K562 (cell line): ENCODE results near the gene CCDC87. TPM values are rescaled to one million over a fixed set of nuclear protein-coding genes. Genes with fewer than 3 reads are reported as not detected.

Experiments
- ATAC-seq: fragments of 200-7000 bp; cut with Tn5 transposase; 3 replicates; pipeline ENCODE4 v1.9.1; 2020; ENCODE audit warnings: moderate library complexity
- Bru-seq: library from RNA; stranded (reverse); fragments of 400-500 nt; gene quantifications from one replicate; lab custom pipeline; 2021; lab: Mats Ljungman, UMichigan
- BruChase-seq, 2 experiments: library from RNA; stranded (reverse); fragments of 400-500 nt; gene quantifications; one replicate each; lab custom pipeline; 2021; lab: Mats Ljungman, UMichigan
- BruUV-seq: library from RNA; stranded (reverse); fragments of 400-500 nt; replicated peaks from 2 replicates; lab custom pipeline; 2021; lab: Mats Ljungman, UMichigan
- CTCF ChIA-PET: fragments of 300-600 bp; formaldehyde crosslinking; extraction: SDS; loops from one replicate; lab custom pipeline; 2021; ENCODE audit warnings: low intra/inter-chr PET ratio; lab: Yijun Ruan, JAX
- POLR2A ChIA-PET: fragments of 300-600, 350-650 bp; sonication (Branson Sonifier 250); formaldehyde crosslinking; extraction: SDS; loops from one replicate; lab custom pipeline; 2021; ENCODE audit warnings: antibody characterized with exemption, inconsistent platforms; lab: Yijun Ruan, JAX
- DNase-seq, 4 experiments: peaks; one replicate each; pipeline versions ENCODE4 v3.0.0 to v3.0.0-alpha.2; 2011 to 2018; ENCODE audit warnings: low spot score in 3 of 4, mixed read lengths in 3 of 4; ENCODE audit errors: extremely low read depth in 1 of 4
- FAIRE-seq: peaks from 2 replicates; lab custom pipeline; 2011; peaks lifted over from hg19 to GRCh38; lab: Jason Lieb, UNC
- H2AFZ ChIP-seq: 2 replicates; pipeline ENCODE4 v1.6.0; 2011; ENCODE audit warnings: low read depth, low read length, control low read depth, inconsistent platforms
- H3K27ac ChIP-seq: fragments of 200-600 bp; 3 replicates; pipeline ENCODE4 v1.8.0; 2011; ENCODE audit warnings: low read depth, mild to moderate bottlenecking, control low read depth, inconsistent platforms, low read length, moderate library complexity, mixed read lengths; ENCODE audit errors: extremely low read depth
- H3K27me3 ChIP-seq, 2 experiments: fragments of 300-600 bp in 1 of 2; 2 replicates in 1 of 2; 3 replicates in 1 of 2; pipeline versions ENCODE4 v1.6.0 to v1.8.0; 2011; ENCODE audit warnings: inconsistent platforms in 2 of 2, low read length in 2 of 2, mild to moderate bottlenecking in 1 of 2, mixed read lengths in 1 of 2, moderate library complexity in 1 of 2; ENCODE audit not compliant: control insufficient read depth in 2 of 2, insufficient read depth in 2 of 2
- H3K36me3 ChIP-seq: fragments of 300-600 bp; 3 replicates; pipeline ENCODE4 v1.8.0; 2011; ENCODE audit warnings: mild to moderate bottlenecking, low read length, inconsistent platforms; ENCODE audit not compliant: control insufficient read depth, insufficient read depth
- H3K4me1 ChIP-seq, 2 experiments: fragments of 200-600 bp in 1 of 2; replicated peaks in 1 of 2; 2 replicates in 1 of 2; 3 replicates in 1 of 2; pipeline versions ENCODE4 v1.5.1 to v1.8.0; 2011; ENCODE audit warnings: inconsistent platforms in 2 of 2, low read length in 2 of 2, mild to moderate bottlenecking in 1 of 2, mixed read lengths in 1 of 2, moderate library complexity in 1 of 2; ENCODE audit not compliant: control insufficient read depth in 2 of 2, insufficient read depth in 2 of 2
- H3K4me2 ChIP-seq: 2 replicates; pipeline ENCODE4 v1.6.1; 2011; ENCODE audit warnings: low read length, control low read depth, inconsistent platforms, mixed read lengths; ENCODE audit not compliant: insufficient read depth
- H3K4me3 ChIP-seq: fragments of 200-600 bp; sonication (generic), shearing (Covaris generic); 2 replicates; pipeline ENCODE4 v1.5.1; 2016; ENCODE audit warnings: control low read depth, inconsistent platforms
- H3K79me2 ChIP-seq: fragments of 200-600 bp; 3 replicates; pipeline ENCODE4 v1.8.0; 2011; ENCODE audit warnings: low read length, inconsistent platforms; ENCODE audit not compliant: control insufficient read depth, insufficient read depth
- H3K9ac ChIP-seq, 2 experiments: 2 replicates each; pipeline versions ENCODE4 v1.6.0 to v1.6.1; 2011; ENCODE audit warnings: low read depth in 2 of 2, low read length in 2 of 2, control low read depth in 1 of 2, inconsistent platforms in 1 of 2, mild to moderate bottlenecking in 1 of 2, mixed read lengths in 1 of 2; ENCODE audit not compliant: insufficient read depth in 1 of 2
- H3K9me1 ChIP-seq: one replicate; pipeline ENCODE4 v1.6.0; 2011; ENCODE audit warnings: inconsistent platforms, mild to moderate bottlenecking, low read length, moderate library complexity; ENCODE audit not compliant: control insufficient read depth, insufficient read depth
- H3K9me3 ChIP-seq: replicated peaks from 2 replicates; pipeline ENCODE4 v1.5.1; 2011; ENCODE audit warnings: low read depth, low read length, inconsistent platforms; ENCODE audit not compliant: control insufficient read depth, insufficient read depth
- H4K20me1 ChIP-seq: replicated peaks from 2 replicates; pipeline ENCODE4 v1.6.1; 2011; ENCODE audit warnings: low read length, inconsistent platforms, mixed read lengths; ENCODE audit not compliant: control insufficient read depth, insufficient read depth
- FOXK1 ChIP-seq: sonication (generic); formaldehyde crosslinking; IDR thresholded peaks from 2 replicates; pipeline ENCODE4 v1.8.0; 2022; ENCODE audit warnings: missing genetic modification reagents, mild to moderate bottlenecking, borderline replicate concordance
- KLF16 ChIP-seq: IDR thresholded peaks from 2 replicates; pipeline ENCODE4 v1.6.1; 2016; ENCODE audit warnings: antibody characterized with exemption
- MIER1 ChIP-seq: fragments of 450-650 bp; IDR thresholded peaks from 2 replicates; pipeline ENCODE4 v1.6.1; 2016; ENCODE audit warnings: antibody characterized with exemption, mild to moderate bottlenecking, low read depth
- MTF1 ChIP-seq: fragments of 250-450 bp; sonication (Bioruptor Pico); IDR thresholded peaks from 2 replicates; pipeline ENCODE4 v1.9.0; 2021; ENCODE audit warnings: moderate library complexity, mild to moderate bottlenecking, inconsistent platforms, borderline replicate concordance
- NCOR1 ChIP-seq: fragments of 450-650 bp; IDR thresholded peaks from 2 replicates; pipeline ENCODE4 v1.6.1; 2016; ENCODE audit warnings: mild to moderate bottlenecking, moderate library complexity
- NUFIP1 ChIP-seq: fragments of 450-650 bp; IDR thresholded peaks from 2 replicates; pipeline ENCODE4 v1.6.1; 2018; ENCODE audit not compliant: partially characterized antibody
- POU5F1 ChIP-seq: fragments of 150-350 bp; IDR thresholded peaks from 2 replicates; pipeline ENCODE4 v1.6.1; 2014; ENCODE audit warnings: borderline replicate concordance, low read length, low read depth, mild to moderate bottlenecking; ENCODE audit not compliant: partially characterized antibody
- RFX1 ChIP-seq: fragments of 450-650 bp; IDR thresholded peaks from 2 replicates; pipeline ENCODE4 v1.6.1; 2016; ENCODE audit warnings: mild to moderate bottlenecking, moderate library complexity
- U2AF1 ChIP-seq: fragments of 200-400 bp; formaldehyde crosslinking; optimal IDR thresholded peaks from 2 replicates; pipeline ENCODE3; 2017; ENCODE audit warnings: mild to moderate bottlenecking, low read depth, low read length, moderate library complexity
- ZBTB12 ChIP-seq: fragments of 250-450 bp; sonication (Bioruptor Pico); IDR thresholded peaks from 2 replicates; pipeline ENCODE4 v1.4.0; 2020
- ZNF354B ChIP-seq: fragments of 250-450 bp; sonication (Bioruptor Pico); IDR thresholded peaks from 2 replicates; pipeline ENCODE4 v1.4.0; 2020
- ZNF507 ChIP-seq: conservative IDR thresholded peaks from 2 replicates; pipeline ENCODE4 v1.6.1; 2017; ENCODE audit warnings: missing genetic modification characterization, missing compliant biosample characterization
- WGBS: fragments of 100-300 bp; shearing (Covaris generic); methylation state at CpG from one replicate; pipeline ENCODE4 v1.1.6; 2016; ENCODE audit warnings: low coverage, mixed read lengths; ENCODE audit not compliant: insufficient coverage; ENCODE audit errors: missing lambda C conversion rate; 5-methylcytosine and 5-hydroxymethylcytosine counted together
- in situ Hi-C: fragments of 300-500 bp; cut with MboI; formaldehyde crosslinking; loops from 4 replicates; pipeline ENCODE4 v1.15.0; 2018; ENCODE audit warnings: inconsistent platforms, mixed read lengths
- intact Hi-C: fragments of 100-400 bp; cut with micrococcal nuclease; formaldehyde crosslinking; loops from 2 replicates; pipeline ENCODE4 v1.14.2; 2022
- long read RNA-seq, 3 experiments: library from polyadenylated mRNA in 2 of 3; library from RNA in 1 of 3; unstranded in 2 of 3; stranded (forward) in 1 of 3; transcript quantifications; one replicate each; pipeline ENCODE4 v2.0.0, GENCODE V29; 2019 to 2022
- polyA minus RNA-seq, 3 experiments: library from RNA; depleted of rRNA, polyadenylated mRNA; stranded (reverse); fragments of >200 nt; gene quantifications; 2 replicates each; pipeline ENCODE4 v1.2.3, GENCODE V29; 2011
- polyA plus RNA-seq, 8 experiments: library from polyadenylated mRNA; depleted of rRNA in 4 of 8; stranded (reverse) in 5 of 8; unstranded in 3 of 8; fragments of >200 nt; fragmentation: Nextera tagmentation in 2 of 8; fragmentation: Illumina TruSeq in 1 of 8; extraction: Ambion mirVana in 2 of 8; extraction: Trizol in 1 of 8; gene quantifications; 2 replicates each; pipeline versions ENCODE4 v1.2.1 to v1.2.3, GENCODE V29; 2011 to 2014; ENCODE audit warnings: inconsistent platforms in 1 of 8, missing spikeins in 1 of 8
- total RNA-seq, 7 experiments: library from RNA; depleted of rRNA in 6 of 7; stranded (reverse); fragments of >200 nt in 6 of 7; fragmentation: Illumina TruSeq in 2 of 7; extraction: Trizol in 2 of 7; gene quantifications; 2 replicates each; pipeline versions ENCODE4 v1.2.1 to v1.2.3, GENCODE V29; 2011 to 2021; ENCODE audit warnings: low replicate concordance in 1 of 7

The CCDC87 gene, protein sequence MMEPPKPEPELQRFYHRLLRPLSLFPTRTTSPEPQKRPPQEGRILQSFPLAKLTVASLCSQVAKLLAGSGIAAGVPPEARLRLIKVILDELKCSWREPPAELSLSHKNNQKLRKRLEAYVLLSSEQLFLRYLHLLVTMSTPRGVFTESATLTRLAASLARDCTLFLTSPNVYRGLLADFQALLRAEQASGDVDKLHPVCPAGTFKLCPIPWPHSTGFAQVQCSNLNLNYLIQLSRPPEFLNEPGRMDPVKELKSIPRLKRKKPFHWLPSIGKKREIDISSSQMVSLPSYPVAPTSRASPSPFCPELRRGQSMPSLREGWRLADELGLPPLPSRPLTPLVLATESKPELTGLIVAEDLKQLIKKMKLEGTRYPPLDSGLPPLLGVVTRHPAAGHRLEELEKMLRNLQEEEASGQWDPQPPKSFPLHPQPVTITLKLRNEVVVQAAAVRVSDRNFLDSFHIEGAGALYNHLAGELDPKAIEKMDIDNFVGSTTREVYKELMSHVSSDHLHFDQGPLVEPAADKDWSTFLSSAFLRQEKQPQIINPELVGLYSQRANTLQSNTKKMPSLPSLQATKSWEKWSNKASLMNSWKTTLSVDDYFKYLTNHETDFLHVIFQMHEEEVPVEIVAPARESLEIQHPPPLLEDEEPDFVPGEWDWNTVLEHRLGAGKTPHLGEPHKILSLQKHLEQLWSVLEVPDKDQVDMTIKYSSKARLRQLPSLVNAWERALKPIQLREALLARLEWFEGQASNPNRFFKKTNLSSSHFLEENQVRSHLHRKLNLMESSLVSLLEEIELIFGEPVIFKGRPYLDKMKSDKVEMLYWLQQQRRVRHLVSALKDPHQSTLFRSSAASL
- total RNA-seq (2011; cell fraction: chromatin; rRNA removed; ENCODE audit: low replicate concordance), result 1.0 and 1.9 TPM in 2 replicates
- total RNA-seq (2011; cell fraction: nucleolus; rRNA removed), result 1.3 and 1.7 TPM in 2 replicates
- 0.99 and 1.4 TPM in 2 replicates for total RNA-seq (2011; cell fraction: nucleoplasm; rRNA removed)
- 0.09 and 0.33 TPM in 2 replicates for total RNA-seq (2014; rRNA removed)
- total RNA-seq (2014; rRNA removed; fragmentation: Illumina TruSeq; extraction: Trizol), result 0.13 and 0.18 TPM in 2 replicates
- 0.25 and 0.30 TPM in 2 replicates for total RNA-seq (2015; rRNA removed; fragmentation: Illumina TruSeq; extraction: Trizol)
- total RNA-seq (2021), result 0.40 and 0.44 TPM in 2 replicates
- 0.06 and 0.12 TPM in 2 replicates for polyA plus RNA-seq (2011; rRNA removed)
- polyA plus RNA-seq (2011; cell fraction: cytosol; rRNA removed), result 0.09 and 0.10 TPM in 2 replicates
- 0.18 and 0.26 TPM in 2 replicates for polyA plus RNA-seq (2011; cell fraction: nucleus; rRNA removed)
- 0.11 and 0.20 TPM in 2 replicates for polyA plus RNA-seq (2012)
- 0.12 and 0.33 TPM in 2 replicates for polyA plus RNA-seq (2014; fragmentation: Illumina TruSeq; extraction: Trizol)
- under 1 TPM in 1 of 2 experiments, not detected in 1; 0.03 TPM for polyA plus RNA-seq (2014; fragmentation: Nextera tagmentation; extraction: Ambion mirVana)
- polyA plus RNA-seq (2014; rRNA removed), result 0.12 TPM in 1 of 2 replicates, not detected in the other
- polyA minus RNA-seq (2011; rRNA and poly(A)+ RNA removed), result 0.21 and 0.32 TPM in 2 replicates
- polyA minus RNA-seq (2011; cell fraction: cytosol; rRNA and poly(A)+ RNA removed), result 0.46 TPM in 1 of 2 replicates, not detected in the other
- polyA minus RNA-seq (2011; cell fraction: nucleus; rRNA and poly(A)+ RNA removed), result 0.40 and 1.00 TPM in 2 replicates
- percentile 42 among the genes with signal in this experiment for Bru-seq, nascent RNA
- percentile 35 among the genes with signal in this experiment for BruChase-seq, experiment 1, labeled RNA remaining after a 2-hour chase
- percentile 35 among the genes with signal in this experiment for BruChase-seq, experiment 2, labeled RNA remaining after a 6-hour chase
- long read RNA-seq, experiment 1, partial matches to known transcripts, result 0 of 2 reads
- long read RNA-seq, experiment 1, other reads (novel, unspliced or antisense), result 0 of 2 reads
- long read RNA-seq, experiment 2, partial matches to known transcripts, result 0 of 2 reads
- long read RNA-seq, experiment 2, other reads (novel, unspliced or antisense), result 0 of 2 reads
- long read RNA-seq, experiment 3, result 0 reads

DNA sequence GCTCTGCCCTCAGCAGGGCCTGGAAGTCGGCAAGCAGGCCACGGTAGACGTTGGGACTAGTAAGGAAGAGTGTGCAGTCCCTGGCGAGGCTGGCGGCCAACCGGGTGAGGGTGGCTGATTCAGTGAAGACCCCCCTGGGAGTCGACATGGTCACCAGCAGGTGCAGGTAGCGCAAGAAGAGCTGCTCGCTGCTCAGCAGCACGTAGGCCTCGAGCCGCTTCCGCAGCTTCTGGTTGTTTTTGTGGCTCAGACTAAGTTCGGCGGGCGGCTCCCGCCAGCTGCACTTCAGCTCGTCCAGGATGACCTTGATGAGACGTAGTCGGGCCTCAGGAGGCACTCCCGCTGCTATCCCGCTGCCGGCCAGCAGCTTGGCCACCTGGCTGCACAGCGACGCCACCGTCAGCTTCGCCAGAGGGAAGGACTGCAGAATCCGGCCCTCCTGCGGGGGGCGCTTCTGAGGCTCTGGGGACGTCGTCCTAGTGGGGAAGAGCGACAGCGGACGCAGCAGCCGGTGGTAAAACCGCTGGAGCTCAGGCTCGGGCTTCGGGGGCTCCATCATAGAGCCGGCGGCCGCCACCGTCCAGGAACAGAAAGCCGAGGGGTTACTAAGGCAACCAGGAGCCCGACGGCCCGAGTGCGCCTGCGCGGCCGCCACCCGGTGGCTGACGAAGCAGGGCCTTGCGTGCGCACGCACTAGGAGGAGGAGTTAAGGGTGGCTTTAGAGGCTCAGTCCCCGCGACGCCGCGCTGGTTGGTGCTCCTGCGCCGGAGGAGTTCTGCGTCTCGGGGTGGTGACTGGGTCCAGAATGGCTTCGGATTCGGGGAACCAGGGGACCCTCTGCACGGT lies at the start of gene CCDC87, which contains the start of gene CCS:
Gene CCDC87 (minus strand): TSS at position 607 of the 846 bp plus-strand sequence. CDS start 48 bp downstream, at position 559.
Gene CCS (plus strand): TSS at position 729 of the 846 bp plus-strand sequence. CDS start 77 bp downstream, at position 806.
- ATAC-seq (peak; percentile 96), FAIRE-seq (peak; percentile 86), DNase-seq (peak; percentile 97 to 100 (median 100))
- H3K36me3 ChIP-seq, result peaks cover 8% of the 10 kb centered on the region; the same call in 1 of the 3 replicates
- no peaks in the 10 kb centered on the region for H3K27me3 ChIP-seq
- H3K4me3 ChIP-seq, result peak within 1 kb of the TSS; percentile 75
- no peaks in the 10 kb centered on the region for H3K9me3 ChIP-seq
- WGBS, result 8% methylated on average over 67 of the region's 68 CpGs
- H3K9me1 ChIP-seq, result no peaks in the 10 kb centered on the region
- ChIA-PET CTCF (interaction anchor here (0.7 kb wide), 1 partner anchor 51 kb away, joined by 4 read pairs; no protein-coding TSS in a partner anchor), POLR2A (interaction anchor here (0.6 to 1.7 kb wide), 10 partner anchors 11 to 249 kb away, joined by 3 to 4 read pairs (median 3); no protein-coding TSS in a partner anchor)
- H3K27ac ChIP-seq, result peak within 1 kb of the TSS; percentile 75
- no peaks in the 10 kb centered on the region for H4K20me1 ChIP-seq
- no TSS peak for BruUV-seq
- intact Hi-C loops, result loop anchor here (1.0 to 5.0 kb wide), 2 partner anchors 24 to 85 kb away; partner anchors contain the start of genes RBM14 and RBM4B
- H3K79me2 ChIP-seq, result peaks cover 26% of the 10 kb centered on the region
- peaks cover 32 to 51% of the 10 kb centered on the region in 2 experiments for H3K4me1 ChIP-seq
- peak within 1 kb of the TSS; percentile 95 for H2AFZ ChIP-seq
- peak within 1 kb of the TSS; percentile 94 for H3K4me2 ChIP-seq
- in situ Hi-C loops, result no loop called here
- H3K9ac ChIP-seq, result peak within 1 kb of the TSS; percentile 85 to 94
- no peak for TF ChIP-seq ZNF354B (CRISPR knock-in tag)
- TF ChIP-seq ZBTB12 (CRISPR knock-in tag), result peak; percentile 36; the same call in 1 of the 2 replicates
- no peak for TF ChIP-seq MIER1
- TF ChIP-seq POU5F1, result no peak
- TF ChIP-seq NCOR1, result no peak
- no peak for TF ChIP-seq U2AF1
- TF ChIP-seq KLF16, result peak; percentile 66; the same call in 1 of the 2 replicates
- no peak for TF ChIP-seq NUFIP1
- TF ChIP-seq RFX1, result peak; percentile 96
- TF ChIP-seq ZNF507 (tag), result no peak
- TF ChIP-seq MTF1, result no peak
- TF ChIP-seq FOXK1 (CRISPR knock-in tag), result no peak
